ENCODE measurements around the gene AK3. TPM values are rescaled to one million over a fixed set of nuclear protein-coding genes. Genes with fewer than 3 reads are reported as not detected.

Gene AK3
- total and polyA plus RNA-seq, 9 of the 15 experiments (the other 6 are each of a cell fraction or from before 2014, with no cell fraction given): 12.2 to 78.6 (median 41.8) TPM

- peak in 1 of 2 experiments; percentile 64; a peak in 1 of 4 replicates for TF ChIP-seq UBTF (IDR thresholded peaks at IDR 0.05; ENCODE audit: borderline replicate concordance in 1 of 2, low read depth in 2 of 2, low read length in 2 of 2)
- TF ChIP-seq FOXM1 (IDR thresholded peaks at IDR 0.05; ENCODE audit: low read depth): no peak; the same call in 1 of the 2 replicates
- 0 out of 2 replicates have a peak, but pooled peaks have one; percentile 42 for TF ChIP-seq FOXM1 (CRISPR knock-in tag; IDR thresholded peaks at IDR 0.05; ENCODE audit: low read depth)
- TF ChIP-seq, protein P1, sequence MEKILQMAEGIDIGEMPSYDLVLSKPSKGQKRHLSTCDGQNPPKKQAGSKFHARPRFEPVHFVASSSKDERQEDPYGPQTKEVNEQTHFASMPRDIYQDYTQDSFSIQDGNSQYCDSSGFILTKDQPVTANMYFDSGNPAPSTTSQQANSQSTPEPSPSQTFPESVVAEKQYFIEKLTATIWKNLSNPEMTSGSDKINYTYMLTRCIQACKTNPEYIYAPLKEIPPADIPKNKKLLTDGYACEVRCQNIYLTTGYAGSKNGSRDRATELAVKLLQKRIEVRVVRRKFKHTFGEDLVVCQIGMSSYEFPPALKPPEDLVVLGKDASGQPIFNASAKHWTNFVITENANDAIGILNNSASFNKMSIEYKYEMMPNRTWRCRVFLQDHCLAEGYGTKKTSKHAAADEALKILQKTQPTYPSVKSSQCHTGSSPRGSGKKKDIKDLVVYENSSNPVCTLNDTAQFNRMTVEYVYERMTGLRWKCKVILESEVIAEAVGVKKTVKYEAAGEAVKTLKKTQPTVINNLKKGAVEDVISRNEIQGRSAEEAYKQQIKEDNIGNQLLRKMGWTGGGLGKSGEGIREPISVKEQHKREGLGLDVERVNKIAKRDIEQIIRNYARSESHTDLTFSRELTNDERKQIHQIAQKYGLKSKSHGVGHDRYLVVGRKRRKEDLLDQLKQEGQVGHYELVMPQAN (IDR thresholded peaks at IDR 0.05; ENCODE audit: borderline replicate concordance): no peak; the same call in 1 of the 2 replicates
- no peak for TF ChIP-seq ZMIZ1 (IDR thresholded peaks at IDR 0.05; ENCODE audit: low read depth in 2 of 2, low read length in 2 of 2)
- no peak for TF ChIP-seq ZNF274 (IDR thresholded peaks at IDR 0.05; ENCODE audit: borderline replicate concordance, low read depth, low read length)
- no peak for TF ChIP-seq ZNF583 (CRISPR knock-in tag; IDR thresholded peaks at IDR 0.05)
- no peak for TF ChIP-seq HNRNPUL1 (IDR thresholded peaks at IDR 0.05; ENCODE audit: low read length)
- no peak for TF ChIP-seq ZNF696 (CRISPR knock-in tag; conservative IDR thresholded peaks at IDR 0.05)
- TF ChIP-seq ESRRB (CRISPR knock-in tag; IDR thresholded peaks at IDR 0.05; ENCODE audit: borderline replicate concordance): no peak
- TF ChIP-seq BDP1 (IDR thresholded peaks at IDR 0.05; ENCODE audit: insufficient read depth, insufficient read length): no peak
- no peak for TF ChIP-seq FUS (optimal IDR thresholded peaks at IDR 0.05; ENCODE audit: low read depth, low read length)
- no peak for TF ChIP-seq BRCA1 (IDR thresholded peaks at IDR 0.05)
- no peak for TF ChIP-seq BRCA1 (CRISPR knock-in tag; IDR thresholded peaks at IDR 0.05)
- TF ChIP-seq ZNF239 (CRISPR knock-in tag; IDR thresholded peaks at IDR 0.05): no peak
- no peak for TF ChIP-seq ZNF253 (CRISPR knock-in tag; conservative IDR thresholded peaks at IDR 0.05)
- no peak for TF ChIP-seq NELFE (IDR thresholded peaks at IDR 0.05; ENCODE audit: insufficient read depth, insufficient read length)
Measured at GRCh38 chr9:4679268-4680172, 61.5 kb downstream of the AK3 start, which contains the start of gene CDC37L1 (continued).

Measured in K562 (cell line).